CD4-positive, alpha-beta T cell (primary cell): ENCODE results near the gene NOS2. TPM values are rescaled to one million over a fixed set of nuclear protein-coding genes. Genes with fewer than 3 reads are reported as not detected.

Source experiments
- ATAC-seq: fragments of 200-7000 bp; cut with Tn5 transposase; one replicate; pipeline ENCODE4 v1.10.0; 2022; ENCODE audit warnings: mild to moderate bottlenecking; ENCODE audit not compliant: poor library complexity
- CTCF ChIA-PET: fragments of 350-600 bp; sonication (Branson Sonifier 250); formaldehyde crosslinking; loops from one replicate; lab custom pipeline; 2021; ENCODE audit warnings: antibody characterized with exemption, inconsistent platforms; lab: Charles Lee
- POLR2A ChIA-PET: fragments of 350-600 bp; sonication (Branson Sonifier 250); formaldehyde crosslinking; loops from one replicate; lab custom pipeline; 2021; ENCODE audit warnings: antibody characterized with exemption, inconsistent platforms; lab: Charles Lee
- DNase-seq, 14 experiments: peaks; one replicate each; pipeline ENCODE4 v3.0.0-alpha.2; 2013 to 2020; ENCODE audit warnings: mixed read lengths in 2 of 14
- H3K27ac ChIP-seq, 2 donors: one replicate each; pipeline versions ENCODE4 v1.5.1 to v1.7.0; 2013; ENCODE audit warnings: low read length in 2 of 2, low read depth in 1 of 2, mild to moderate bottlenecking in 1 of 2
- H3K27me3 ChIP-seq, 2 experiments: 1 replicate in 1 of 2; 2 replicates in 1 of 2; pipeline versions ENCODE4 v1.6.1 to v1.7.0; 2013; ENCODE audit warnings: low read length in 2 of 2, control low read depth in 1 of 2, mild to moderate bottlenecking in 1 of 2, moderate library complexity in 1 of 2; ENCODE audit not compliant: insufficient read depth in 2 of 2, control insufficient read depth in 1 of 2
- H3K36me3 ChIP-seq: one replicate; pipeline ENCODE4 v1.6.1; 2013; ENCODE audit warnings: low read length, control low read depth; ENCODE audit not compliant: insufficient read depth
- H3K4me1 ChIP-seq: one replicate; pipeline ENCODE4 v1.6.1; 2013; ENCODE audit warnings: low read length, control low read depth; ENCODE audit not compliant: insufficient read depth
- H3K4me3 ChIP-seq: one replicate; pipeline ENCODE4 v1.5.1; 2013; ENCODE audit warnings: mild to moderate bottlenecking, low read length, moderate library complexity
- H3K9me3 ChIP-seq, 2 experiments: 1 replicate in 1 of 2; 2 replicates in 1 of 2; pipeline versions ENCODE4 v1.6.1 to v1.7.0; 2013; ENCODE audit warnings: low read length in 2 of 2, mild to moderate bottlenecking in 2 of 2, control low read depth in 1 of 2, moderate library complexity in 1 of 2; ENCODE audit not compliant: control insufficient read depth in 1 of 2, insufficient read depth in 1 of 2
- H3K27ac Mint-ChIP-seq: one replicate; pipeline ENCODE4 v1.8.0; 2020; ENCODE audit warnings: mixed read lengths
- H3K27me3 Mint-ChIP-seq: one replicate; pipeline ENCODE4 v1.8.0; 2021; ENCODE audit warnings: mixed read lengths
- H3K36me3 Mint-ChIP-seq: one replicate; pipeline ENCODE4 v1.8.0; 2021; ENCODE audit warnings: low read depth, mixed read lengths
- H3K4me1 Mint-ChIP-seq: one replicate; pipeline ENCODE4 v1.8.0; 2021; ENCODE audit warnings: low read depth, mixed read lengths
- H3K4me3 Mint-ChIP-seq: one replicate; pipeline ENCODE4 v1.8.0; 2020; ENCODE audit warnings: mild to moderate bottlenecking, mixed read lengths
- H3K9me3 Mint-ChIP-seq: one replicate; pipeline ENCODE4 v1.8.0; 2020; ENCODE audit warnings: mixed read lengths
- intact Hi-C, 2 experiments: fragments of 100-400 bp; cut with DNase I in 1 of 2; cut with micrococcal nuclease in 1 of 2; formaldehyde crosslinking; loops; one replicate each; pipeline versions ENCODE4 v1.15.1 to v1.9.0; 2023 to 2025; cut with DNase I, micrococcal nuclease
- total RNA-seq, 174 experiments: library from RNA in 2 of 174; stranded (reverse) in 2 of 174; gene quantifications; one replicate each; pipeline ENCODE4 v1.2.3 and lab custom pipeline; 2021 to 2026
- TF ChIP-seq, protein P1 (sequence below): fragments of 200-600 bp; IDR thresholded peaks from one replicate; pipeline ENCODE4 v1.8.0; 2022; ENCODE audit warnings: antibody characterized with exemption, mild to moderate bottlenecking

NOS2 gene
- total RNA-seq, 2 experiments from 2014 or later: 0.08 TPM; not detected in 1

DNA sequence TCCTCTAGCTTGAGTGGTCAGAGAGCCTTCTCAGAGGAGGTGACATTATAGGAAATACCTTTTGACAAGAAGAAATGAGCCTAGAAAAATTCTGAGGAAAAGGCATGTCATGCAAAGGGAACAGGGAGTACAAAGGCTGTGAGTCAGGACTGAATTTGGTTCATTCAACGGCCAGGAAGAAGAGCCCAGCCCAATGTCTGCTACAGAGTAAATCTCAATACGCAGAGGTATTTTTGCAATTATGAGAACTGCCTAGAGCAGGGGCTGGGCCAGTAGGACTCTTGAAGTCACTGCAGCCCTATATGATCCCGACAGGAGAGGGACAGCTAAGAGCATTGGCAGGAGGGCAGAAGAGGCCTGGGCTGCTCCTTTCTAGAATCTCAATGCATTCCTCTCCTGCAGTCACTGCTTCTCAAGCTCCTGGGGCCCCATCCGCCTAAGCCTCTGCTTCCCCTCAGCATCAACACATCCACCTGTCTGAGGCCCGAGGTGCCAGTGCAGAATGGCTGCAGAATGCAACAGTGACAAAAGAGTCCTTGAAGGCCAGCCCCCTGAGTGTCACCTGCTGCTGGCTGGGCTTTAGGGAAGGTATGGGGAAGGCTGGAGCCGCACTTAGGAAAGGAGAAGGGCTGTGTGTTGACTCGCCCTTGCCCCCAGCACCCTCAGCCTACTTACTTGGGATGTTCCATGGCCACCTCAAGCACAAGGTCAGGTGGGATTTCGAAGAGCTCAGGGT lies 20.1 kb downstream of the NOS2 start:
- Histone ChIP-seq H3K27ac (no peak overlapping the region), H3K4me3 (no peak overlapping the region), H3K36me3 (no peaks in the 10 kb centered on the region), H3K4me1 (no peaks in the 10 kb centered on the region), H3K27me3 (no peaks in the 10 kb centered on the region), H3K9me3 (no peaks in the 10 kb centered on the region)
- DNase-seq (no peak), ATAC-seq (no peak)
- ChIA-PET POLR2A (no interaction called here), CTCF (no interaction called here)
- H3K27me3 Mint-ChIP-seq: no peaks in the 10 kb centered on the region
- intact Hi-C loops: no loop called here
- no peaks in the 10 kb centered on the region for H3K9me3 Mint-ChIP-seq
- no peak overlapping the region for H3K27ac Mint-ChIP-seq
- H3K4me1 Mint-ChIP-seq: no peaks in the 10 kb centered on the region
- no peak overlapping the region for H3K4me3 Mint-ChIP-seq
- H3K36me3 Mint-ChIP-seq: no peaks in the 10 kb centered on the region
- TF ChIP-seq, protein P1, sequence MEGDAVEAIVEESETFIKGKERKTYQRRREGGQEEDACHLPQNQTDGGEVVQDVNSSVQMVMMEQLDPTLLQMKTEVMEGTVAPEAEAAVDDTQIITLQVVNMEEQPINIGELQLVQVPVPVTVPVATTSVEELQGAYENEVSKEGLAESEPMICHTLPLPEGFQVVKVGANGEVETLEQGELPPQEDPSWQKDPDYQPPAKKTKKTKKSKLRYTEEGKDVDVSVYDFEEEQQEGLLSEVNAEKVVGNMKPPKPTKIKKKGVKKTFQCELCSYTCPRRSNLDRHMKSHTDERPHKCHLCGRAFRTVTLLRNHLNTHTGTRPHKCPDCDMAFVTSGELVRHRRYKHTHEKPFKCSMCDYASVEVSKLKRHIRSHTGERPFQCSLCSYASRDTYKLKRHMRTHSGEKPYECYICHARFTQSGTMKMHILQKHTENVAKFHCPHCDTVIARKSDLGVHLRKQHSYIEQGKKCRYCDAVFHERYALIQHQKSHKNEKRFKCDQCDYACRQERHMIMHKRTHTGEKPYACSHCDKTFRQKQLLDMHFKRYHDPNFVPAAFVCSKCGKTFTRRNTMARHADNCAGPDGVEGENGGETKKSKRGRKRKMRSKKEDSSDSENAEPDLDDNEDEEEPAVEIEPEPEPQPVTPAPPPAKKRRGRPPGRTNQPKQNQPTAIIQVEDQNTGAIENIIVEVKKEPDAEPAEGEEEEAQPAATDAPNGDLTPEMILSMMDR: no peak

DNA sequence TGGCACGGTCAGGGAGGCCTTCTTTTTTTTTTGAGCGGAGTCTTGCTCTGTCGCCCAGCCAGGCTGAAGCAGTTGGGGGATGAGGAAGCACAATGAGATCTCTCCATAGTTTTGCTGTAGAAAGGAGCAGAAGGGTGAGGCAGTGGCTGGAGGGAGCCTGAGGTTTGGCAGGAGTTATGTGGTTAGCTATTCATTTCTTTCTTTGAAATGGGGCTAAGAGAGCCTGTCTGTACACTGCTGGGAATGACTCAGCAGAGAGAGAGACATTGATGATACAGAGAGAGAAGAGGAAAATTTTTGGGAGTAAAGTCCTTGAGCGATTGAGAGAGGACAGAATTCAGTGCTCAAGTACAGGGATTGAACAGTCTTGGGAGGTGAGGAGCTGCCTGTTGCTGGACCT lies 22.1 kb downstream of the NOS2 start:
- no peaks in the 10 kb centered on the region for H3K27me3 Mint-ChIP-seq
- POLR2A ChIA-PET: no interaction called here
- no peak for ATAC-seq

DNA sequence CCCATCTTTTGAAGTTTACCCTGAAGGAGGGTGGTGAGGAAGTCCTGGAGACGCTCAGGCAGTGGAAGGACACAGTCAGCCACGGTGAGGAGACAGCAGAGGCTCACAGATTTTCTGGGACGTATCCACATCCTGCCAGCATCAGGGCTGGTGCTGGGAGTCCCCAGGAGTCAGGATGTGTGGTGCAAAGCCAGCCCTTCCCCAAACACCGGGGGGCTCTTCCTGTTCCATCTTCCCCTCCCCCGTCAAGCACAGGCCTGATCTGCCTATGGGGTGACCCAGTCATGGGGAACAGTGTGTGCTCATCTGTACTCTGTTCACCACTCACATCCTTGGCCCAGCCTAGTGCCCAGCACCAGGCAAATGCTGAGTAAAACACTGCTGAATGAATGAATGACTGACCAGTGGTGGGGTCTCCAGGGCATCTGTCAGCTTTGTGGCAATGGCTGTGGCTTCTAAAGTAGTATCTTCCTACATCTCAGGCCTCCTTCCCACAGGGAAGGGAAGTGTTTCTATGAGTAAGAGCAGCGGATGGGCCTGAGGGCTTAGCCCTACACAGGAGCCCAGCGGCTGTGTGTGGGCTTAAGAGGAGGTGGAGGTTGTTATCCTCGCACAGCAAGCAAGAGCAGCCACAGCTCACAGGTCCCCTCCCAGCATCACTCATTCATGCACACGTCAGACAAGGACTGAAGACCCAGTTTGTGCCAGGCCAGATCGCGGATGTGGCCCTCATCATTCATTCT lies 23.3 kb downstream of the NOS2 start:
- ChIA-PET POLR2A (no interaction called here), CTCF (no interaction called here)
- no peaks in the 10 kb centered on the region for H3K36me3 ChIP-seq
- TF ChIP-seq, protein P1: no peak
- Mint-ChIP-seq H3K4me3 (no peak overlapping the region), H3K36me3 (no peaks in the 10 kb centered on the region), H3K27me3 (no peaks in the 10 kb centered on the region), H3K27ac (no peak overlapping the region), H3K9me3 (no peaks in the 10 kb centered on the region), H3K4me1 (no peaks in the 10 kb centered on the region)
- DNase-seq (no peak), ATAC-seq (no peak)
- no peak overlapping the region for H3K27ac ChIP-seq
- no peaks in the 10 kb centered on the region for H3K9me3 ChIP-seq
- no peak overlapping the region for H3K4me3 ChIP-seq
- no peaks in the 10 kb centered on the region for H3K27me3 ChIP-seq
- no peaks in the 10 kb centered on the region for H3K4me1 ChIP-seq
- intact Hi-C loops: no loop called here

More for the DNA sequence above, 22.1 kb downstream of the NOS2 start:
- H3K36me3 ChIP-seq: no peaks in the 10 kb centered on the region
- no peaks in the 10 kb centered on the region for H3K4me1 ChIP-seq
- Mint-ChIP-seq H3K36me3 (no peaks in the 10 kb centered on the region), H3K4me3 (no peak overlapping the region), H3K27ac (no peak overlapping the region), H3K9me3 (no peaks in the 10 kb centered on the region), H3K4me1 (no peaks in the 10 kb centered on the region)
- H3K27ac ChIP-seq: no peak overlapping the region
- TF ChIP-seq, protein P1: no peak
- intact Hi-C loops: no loop called here
- H3K9me3 ChIP-seq: no peaks in the 10 kb centered on the region
- CTCF ChIA-PET: interaction anchor here (0.7 kb wide), 1 partner anchor 102 kb away, joined by 3 read pairs; no protein-coding TSS in a partner anchor
- H3K4me3 ChIP-seq: no peak overlapping the region
- no peak for DNase-seq
- H3K27me3 ChIP-seq: no peaks in the 10 kb centered on the region
